Activated T-helper 17 cell treated with anti-CD3 and anti-CD28 coated beads, Interleukin-2, amount 50 U/mL, for 72 hours (primary cell): Measurements from ENCODE around the gene ATP2B2. TPM values are rescaled to one million over a fixed set of nuclear protein-coding genes. Genes with fewer than 3 reads are reported as not detected.
A peak's percentile ranks its signal among the peaks of the same experiment; 100 is the strongest.
"Not testable (repeated sequence)": the region's sequence is repeated elsewhere in the genome, so short reads cannot be mapped to it uniquely, and the experiment has no call there.

ENCODE experiments used
- ATAC-seq: fragments of 150-1000 bp; cut with Tn5 transposase; replicated peaks from 2 replicates; pipeline ENCODE4 v1.10.0; 2021; ENCODE audit warnings: mild to moderate bottlenecking, moderate library complexity
- H3K27ac Mint-ChIP-seq: one replicate; pipeline ENCODE4 v1.8.0; 2022; ENCODE audit warnings: mixed read lengths
- H3K27me3 Mint-ChIP-seq: one replicate; pipeline ENCODE4 v1.8.0; 2022; ENCODE audit warnings: mixed read lengths
- H3K36me3 Mint-ChIP-seq: one replicate; pipeline ENCODE4 v1.8.0; 2022; ENCODE audit warnings: low read depth, mild to moderate bottlenecking, mixed read lengths
- H3K4me1 Mint-ChIP-seq: one replicate; pipeline ENCODE4 v1.8.0; 2022; ENCODE audit warnings: mixed read lengths
- H3K4me3 Mint-ChIP-seq: one replicate; pipeline ENCODE4 v1.8.0; 2022; ENCODE audit warnings: mild to moderate bottlenecking, mixed read lengths
- H3K9me3 Mint-ChIP-seq: one replicate; pipeline ENCODE4 v1.8.0; 2022; ENCODE audit warnings: mixed read lengths
- total RNA-seq, 2 donors: library from RNA; stranded (reverse); gene quantifications; one replicate each; pipeline ENCODE4 v1.2.3, GENCODE V29; 2022

Gene ATP2B2
- total RNA-seq, 2 donors from 2014 or later, result not detected

DNA sequence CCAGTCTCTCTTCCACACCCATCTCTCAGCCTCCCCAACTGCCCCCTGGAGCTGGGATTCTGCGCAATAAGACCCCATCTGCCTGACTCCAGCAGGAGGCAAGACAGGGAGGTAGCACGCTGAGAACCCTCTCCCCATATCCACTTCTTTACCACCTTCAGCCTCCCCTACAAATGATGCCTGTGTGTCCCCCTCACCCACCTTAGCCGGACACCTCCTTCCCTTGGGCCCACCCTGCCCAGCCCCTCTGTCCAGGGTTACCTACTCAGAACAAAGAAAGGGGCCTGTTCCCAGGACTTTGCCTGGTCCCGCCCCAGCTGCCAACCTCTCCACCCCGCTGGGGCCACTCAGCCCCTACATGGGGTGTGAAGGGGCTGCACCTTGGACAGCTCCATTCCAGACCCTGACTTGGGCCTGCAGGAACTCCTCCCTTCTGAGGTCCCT lies 40.8 kb upstream of the ATP2B2 start:
- Mint-ChIP-seq H3K4me1 (peaks cover 4% of the 10 kb centered on the region), H3K27me3 (peaks cover 16% of the 10 kb centered on the region), H3K27ac (no peak overlapping the region), H3K4me3 (no peak overlapping the region), H3K36me3 (no peaks in the 10 kb centered on the region), H3K9me3 (peaks cover 9% of the 10 kb centered on the region)
- ATAC-seq, result no peak

DNA sequence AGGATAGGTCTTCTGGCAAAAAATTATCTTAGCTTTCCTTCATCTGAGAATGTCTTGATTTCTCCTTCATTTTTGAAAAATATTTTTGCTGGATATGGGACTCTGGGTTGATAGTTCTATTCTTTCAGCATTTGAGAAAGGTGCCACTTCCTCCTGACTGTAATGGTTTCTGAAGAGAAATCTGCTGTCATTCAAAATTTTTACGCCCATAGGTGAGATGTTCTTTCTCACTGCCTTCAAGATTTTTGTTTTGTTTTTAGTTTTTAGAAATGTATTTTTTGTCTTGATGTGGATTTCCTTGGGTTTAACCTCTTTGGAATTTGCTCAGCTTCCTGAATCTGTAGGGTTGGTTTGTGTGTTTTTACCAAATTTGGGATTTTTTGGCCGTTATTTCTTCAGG lies 37.1 kb upstream of the ATP2B2 start:
- H3K27me3 Mint-ChIP-seq, result peaks cover 12% of the 10 kb centered on the region
- no peaks in the 10 kb centered on the region for H3K4me1 Mint-ChIP-seq
- no peak overlapping the region for H3K4me3 Mint-ChIP-seq
- no peak overlapping the region for H3K27ac Mint-ChIP-seq
- peaks cover 9% of the 10 kb centered on the region for H3K9me3 Mint-ChIP-seq
- no peak for ATAC-seq
- no peaks in the 10 kb centered on the region for H3K36me3 Mint-ChIP-seq

DNA sequence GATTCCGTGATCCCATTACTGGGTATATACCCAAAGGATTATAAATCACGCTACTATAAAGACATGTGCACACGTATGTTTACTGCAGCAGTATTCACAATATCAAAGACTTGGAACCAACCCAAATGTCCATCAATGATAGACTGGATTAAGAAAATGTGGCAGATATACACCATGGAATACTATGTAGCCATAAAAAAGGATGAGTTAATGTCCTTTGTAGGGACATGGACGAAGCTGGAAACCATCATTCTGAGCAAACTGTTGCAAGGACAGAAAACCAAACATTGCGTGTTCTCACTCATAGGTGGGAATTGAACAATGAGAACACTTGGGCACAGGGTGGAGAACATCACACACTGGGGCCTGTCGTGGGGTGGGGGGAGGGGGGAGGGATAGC lies 35.0 kb upstream of the ATP2B2 start:
- not testable (repeated sequence) for H3K36me3 Mint-ChIP-seq, H3K4me3 Mint-ChIP-seq, H3K4me1 Mint-ChIP-seq, ATAC-seq, H3K9me3 Mint-ChIP-seq, H3K27ac Mint-ChIP-seq, H3K27me3 Mint-ChIP-seq

DNA sequence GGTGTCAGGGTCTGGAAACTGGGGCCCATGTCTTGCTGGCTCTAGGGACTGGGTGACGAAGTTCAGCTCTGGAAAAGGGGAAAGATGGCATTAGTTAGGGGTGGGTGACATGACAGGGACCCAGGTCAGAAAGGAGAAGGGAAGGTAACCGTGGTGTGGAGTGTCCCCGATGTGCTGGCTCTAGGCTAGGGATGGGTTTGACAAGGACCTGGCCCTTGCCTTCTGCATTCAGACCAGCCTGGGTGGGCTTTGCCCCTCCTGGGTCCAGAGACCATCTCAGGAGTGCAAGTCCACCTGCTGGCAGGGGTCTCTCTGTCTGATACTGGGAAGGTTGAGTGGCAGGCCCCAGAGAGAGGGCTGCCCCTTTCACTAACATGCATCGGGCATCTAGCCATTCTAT lies 28.7 kb upstream of the ATP2B2 start:
- H3K4me3 Mint-ChIP-seq, result no peak overlapping the region
- no peaks in the 10 kb centered on the region for H3K4me1 Mint-ChIP-seq
- H3K27me3 Mint-ChIP-seq, result peaks cover 14% of the 10 kb centered on the region
- no peak overlapping the region for H3K27ac Mint-ChIP-seq
- H3K36me3 Mint-ChIP-seq, result no peaks in the 10 kb centered on the region
- no peaks in the 10 kb centered on the region for H3K9me3 Mint-ChIP-seq
- ATAC-seq, result no peak

DNA sequence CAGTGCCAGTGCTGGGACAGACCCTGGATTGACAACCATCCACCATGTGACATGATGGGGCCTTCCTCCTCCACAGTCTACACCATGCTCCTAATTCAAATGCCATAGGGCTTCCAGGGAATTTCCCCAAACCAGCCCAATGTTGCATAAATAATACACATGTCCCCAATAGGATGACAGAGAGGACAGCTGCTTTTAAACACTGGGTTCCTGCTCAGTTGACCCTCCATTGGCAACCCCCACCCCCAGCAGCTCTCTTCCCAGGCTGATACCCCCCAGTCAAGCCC lies 28.3 kb upstream of the ATP2B2 start:
- no peaks in the 10 kb centered on the region for H3K9me3 Mint-ChIP-seq
- H3K27ac Mint-ChIP-seq, result no peak overlapping the region
- peaks cover 10% of the 10 kb centered on the region for H3K27me3 Mint-ChIP-seq
- no peak overlapping the region for H3K4me3 Mint-ChIP-seq
- no peaks in the 10 kb centered on the region for H3K4me1 Mint-ChIP-seq
- no peaks in the 10 kb centered on the region for H3K36me3 Mint-ChIP-seq
- no peak for ATAC-seq

DNA sequence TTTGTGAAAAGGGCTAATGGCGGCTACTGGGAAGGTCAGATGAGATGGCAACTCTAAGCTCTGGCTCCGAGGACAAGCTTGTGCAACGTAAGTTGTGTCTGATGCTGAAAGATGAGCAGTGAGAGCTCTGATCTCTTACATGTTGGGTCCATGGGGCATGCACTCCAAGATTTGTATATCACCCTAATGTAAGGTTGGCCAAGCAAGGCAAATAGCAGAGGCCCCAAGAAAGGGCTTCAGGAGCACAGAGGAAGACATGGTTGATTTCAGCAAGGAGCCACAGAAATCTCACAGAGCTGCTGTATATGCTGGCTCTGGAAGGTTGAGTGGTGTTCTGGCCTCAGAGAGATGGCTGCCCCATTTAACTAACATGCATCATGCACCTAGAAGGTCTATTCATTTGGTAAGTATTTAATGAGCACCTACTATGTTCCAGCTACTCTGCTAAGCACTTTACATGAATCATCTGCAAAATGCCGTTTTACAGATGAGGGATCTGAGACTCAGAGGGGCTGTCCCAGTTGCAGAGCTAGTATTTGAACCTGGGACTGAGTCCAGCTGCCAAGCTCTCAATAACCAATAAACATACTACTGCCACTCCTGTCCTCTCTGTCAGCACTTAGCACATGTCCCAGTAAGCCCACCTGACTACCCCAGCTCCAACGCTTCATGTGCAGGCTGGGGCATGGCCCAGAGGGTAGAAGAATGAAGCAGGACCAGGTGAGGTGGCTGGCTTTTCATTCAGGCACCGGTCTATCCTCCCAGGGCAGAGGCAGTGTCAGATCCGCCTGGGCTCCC lies 27.8 kb upstream of the ATP2B2 start:
- Mint-ChIP-seq H3K4me3 (no peak overlapping the region), H3K27me3 (peaks cover 8% of the 10 kb centered on the region), H3K27ac (no peak overlapping the region), H3K36me3 (no peaks in the 10 kb centered on the region), H3K9me3 (no peaks in the 10 kb centered on the region), H3K4me1 (no peaks in the 10 kb centered on the region)
- peak; percentile 29 for ATAC-seq

DNA sequence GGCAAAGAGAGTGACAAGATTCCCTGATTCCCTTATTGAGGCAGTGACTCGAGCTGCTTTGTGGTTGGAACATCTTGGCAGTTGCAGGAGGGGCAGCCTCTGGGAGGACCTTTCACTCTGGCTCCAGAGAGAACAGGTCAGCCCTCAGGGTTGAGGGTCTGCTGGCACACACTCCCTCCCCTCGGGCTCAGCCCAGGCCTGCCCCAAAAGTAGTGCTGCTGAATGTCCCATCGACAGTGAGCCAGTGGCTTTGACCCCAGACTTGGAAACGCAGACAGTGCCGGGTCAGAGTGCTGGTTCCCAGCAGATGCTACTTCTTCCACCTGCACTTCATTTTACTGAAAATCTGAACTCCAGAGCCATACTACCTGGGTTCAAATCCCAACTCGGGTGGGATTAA lies 25.6 kb upstream of the ATP2B2 start:
- no peaks in the 10 kb centered on the region for H3K9me3 Mint-ChIP-seq
- no peaks in the 10 kb centered on the region for H3K36me3 Mint-ChIP-seq
- peaks cover 9% of the 10 kb centered on the region for H3K27me3 Mint-ChIP-seq
- no peak overlapping the region for H3K27ac Mint-ChIP-seq
- no peaks in the 10 kb centered on the region for H3K4me1 Mint-ChIP-seq
- ATAC-seq, result no peak
- no peak overlapping the region for H3K4me3 Mint-ChIP-seq

DNA sequence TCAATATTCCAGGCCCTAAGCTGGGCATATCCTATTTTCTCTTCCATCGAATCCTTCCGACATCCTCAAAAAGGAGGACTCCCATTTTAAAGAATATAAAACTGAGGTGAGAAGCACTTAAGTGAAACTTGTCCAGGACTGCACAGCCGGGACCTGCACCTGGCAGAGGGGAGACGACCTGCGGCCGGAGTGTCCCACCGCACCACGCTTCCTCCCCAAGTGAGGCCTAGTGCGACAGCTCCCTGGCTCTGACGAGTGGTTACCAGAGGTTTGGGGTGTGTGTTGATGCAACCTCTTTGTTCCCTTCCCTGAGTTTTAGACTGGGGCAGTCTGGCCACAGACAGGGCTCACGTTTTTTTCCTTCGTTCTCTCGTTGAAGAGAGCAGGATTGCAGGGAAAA lies 24.9 kb upstream of the ATP2B2 start:
- H3K4me3 Mint-ChIP-seq, result no peak overlapping the region
- peaks cover 17% of the 10 kb centered on the region for H3K27me3 Mint-ChIP-seq
- no peaks in the 10 kb centered on the region for H3K36me3 Mint-ChIP-seq
- no peaks in the 10 kb centered on the region for H3K9me3 Mint-ChIP-seq
- ATAC-seq, result no peak
- H3K4me1 Mint-ChIP-seq, result no peaks in the 10 kb centered on the region
- no peak overlapping the region for H3K27ac Mint-ChIP-seq

DNA sequence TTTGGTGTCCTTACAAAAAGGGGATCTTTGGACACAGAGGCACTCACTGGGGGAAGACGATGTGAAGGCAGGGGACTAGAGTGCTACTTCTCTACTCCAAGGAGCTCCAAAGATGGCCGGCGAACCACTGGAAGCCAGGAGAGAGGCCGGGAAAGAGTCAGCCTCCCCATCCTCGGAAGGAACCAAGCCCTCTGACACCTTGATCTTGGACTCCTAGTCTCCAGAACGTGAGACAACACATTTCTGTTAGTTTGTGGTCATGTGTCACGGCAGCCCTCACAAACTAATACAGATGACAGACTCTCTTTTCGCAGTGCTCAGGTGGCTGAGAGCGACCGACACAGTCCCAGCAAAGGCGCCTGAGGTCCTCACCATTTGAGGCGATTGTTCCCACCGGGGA lies 24.4 kb upstream of the ATP2B2 start:
- no peaks in the 10 kb centered on the region for H3K4me1 Mint-ChIP-seq
- no peak overlapping the region for H3K27ac Mint-ChIP-seq
- ATAC-seq, result no peak

DNA sequence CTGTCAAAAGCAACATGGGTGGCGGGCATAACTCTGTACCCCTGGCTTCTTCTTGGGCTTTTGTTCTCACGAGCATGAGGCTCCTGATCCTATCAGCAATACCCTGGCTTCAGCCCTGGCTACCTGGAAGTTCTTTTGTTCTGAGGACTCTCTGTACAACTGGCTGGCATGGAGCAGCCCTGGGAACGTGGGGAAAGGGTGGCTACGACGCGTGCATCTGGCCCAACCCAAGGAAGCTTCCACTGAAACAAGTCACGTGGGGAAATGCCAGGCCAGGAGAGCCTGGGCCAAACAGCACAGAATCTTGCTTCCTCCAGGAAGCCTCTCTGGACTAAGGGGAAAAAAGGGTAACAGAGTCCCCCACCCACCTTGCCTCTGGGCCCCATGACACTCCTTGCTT lies 22.7 kb upstream of the ATP2B2 start:
- no peak overlapping the region for H3K4me3 Mint-ChIP-seq
- ATAC-seq, result no peak
- H3K4me1 Mint-ChIP-seq, result no peaks in the 10 kb centered on the region
- peaks cover 24% of the 10 kb centered on the region for H3K27me3 Mint-ChIP-seq
- H3K36me3 Mint-ChIP-seq, result no peaks in the 10 kb centered on the region
- H3K27ac Mint-ChIP-seq, result no peak overlapping the region
- no peaks in the 10 kb centered on the region for H3K9me3 Mint-ChIP-seq

More for the DNA sequence above, 24.4 kb upstream of the ATP2B2 start:
- Mint-ChIP-seq H3K9me3 (no peaks in the 10 kb centered on the region), H3K27me3 (peaks cover 19% of the 10 kb centered on the region), H3K4me3 (no peak overlapping the region), H3K36me3 (no peaks in the 10 kb centered on the region)

DNA sequence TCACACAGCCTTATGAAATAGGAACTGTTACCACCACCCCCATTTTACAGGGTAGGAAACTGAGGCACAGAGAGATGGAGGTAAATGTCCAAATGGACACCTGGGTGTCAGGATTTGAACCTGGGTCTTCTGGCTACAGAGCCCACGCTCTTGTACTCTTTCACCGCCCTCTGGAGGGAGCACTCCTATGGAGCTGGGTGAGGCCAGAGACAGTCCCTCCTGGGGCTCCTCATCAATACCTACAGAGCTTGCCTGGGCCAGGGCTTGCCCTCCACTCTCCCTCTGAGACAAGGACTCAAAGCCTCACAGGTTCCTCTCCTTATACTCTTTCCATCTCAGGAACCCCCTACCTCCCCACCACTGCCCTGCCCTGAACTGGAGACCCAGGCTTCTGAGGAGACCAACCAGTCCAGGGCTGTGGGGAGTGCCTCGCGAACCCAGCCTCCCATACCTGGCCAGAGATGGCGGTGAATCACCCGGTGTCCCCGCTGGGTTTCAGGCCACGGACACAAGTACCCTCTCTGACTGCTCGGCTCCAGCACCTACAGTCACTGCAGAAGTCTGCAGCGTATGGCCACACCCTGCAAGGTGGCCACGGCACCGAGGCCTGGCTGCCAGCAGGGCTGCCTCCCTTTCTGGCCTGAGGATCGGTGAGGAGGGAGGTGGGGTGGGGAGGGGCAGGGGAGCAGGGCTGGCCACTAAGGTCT lies 22.1 kb upstream of the ATP2B2 start:
- H3K4me1 Mint-ChIP-seq, result no peaks in the 10 kb centered on the region
- no peak for ATAC-seq
- H3K9me3 Mint-ChIP-seq, result no peaks in the 10 kb centered on the region
- no peaks in the 10 kb centered on the region for H3K36me3 Mint-ChIP-seq
- peaks cover 27% of the 10 kb centered on the region for H3K27me3 Mint-ChIP-seq
- no peak overlapping the region for H3K27ac Mint-ChIP-seq
- H3K4me3 Mint-ChIP-seq, result no peak overlapping the region

DNA sequence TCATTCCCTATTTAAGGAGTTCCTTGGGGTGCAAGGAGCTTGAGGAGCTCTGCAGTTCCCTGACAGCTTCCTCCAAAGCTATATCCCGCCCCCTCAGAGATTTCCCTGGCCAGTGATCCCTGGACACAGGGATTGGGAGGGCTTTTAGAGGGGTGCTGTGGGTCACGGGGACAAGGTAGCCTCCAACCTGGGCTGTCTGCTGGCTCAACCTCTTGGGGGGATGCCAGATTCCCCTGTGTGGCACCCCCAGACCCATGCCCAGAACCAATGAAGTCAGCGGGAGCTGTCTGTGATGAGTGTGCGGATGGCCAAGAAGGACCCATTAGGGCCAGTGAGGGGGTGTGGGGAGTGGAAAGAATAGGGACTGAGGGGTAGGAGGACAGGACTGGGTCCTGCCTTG lies 21.0 kb upstream of the ATP2B2 start:
- H3K9me3 Mint-ChIP-seq, result no peaks in the 10 kb centered on the region

DNA sequence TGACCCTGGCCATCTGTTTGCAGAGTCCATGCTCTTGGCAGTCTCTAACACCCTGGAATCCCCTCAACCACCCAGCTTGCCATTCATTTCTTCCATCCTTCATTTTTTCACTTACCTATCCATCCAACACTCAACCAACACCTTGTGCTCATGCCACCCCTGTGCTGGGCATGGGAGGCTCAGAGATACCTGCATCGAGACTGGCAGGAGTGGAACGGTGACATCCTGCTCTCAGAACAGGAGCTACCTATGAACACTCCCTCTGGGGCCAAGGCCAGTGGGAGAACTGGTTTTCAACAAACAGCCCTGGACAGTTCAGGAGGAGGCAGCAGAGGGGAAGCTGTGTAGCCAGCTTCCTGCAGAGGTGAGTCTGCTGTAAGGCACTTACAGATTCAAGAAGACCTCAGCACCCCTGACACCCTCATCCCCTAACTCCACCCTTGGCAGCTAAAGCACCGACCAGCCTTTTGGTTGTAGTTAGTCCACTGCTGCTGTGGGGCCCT lies 19.5 kb upstream of the ATP2B2 start:
- Mint-ChIP-seq H3K27me3 (peaks cover 37% of the 10 kb centered on the region), H3K4me1 (no peaks in the 10 kb centered on the region), H3K4me3 (no peak overlapping the region), H3K9me3 (no peaks in the 10 kb centered on the region), H3K27ac (no peak overlapping the region), H3K36me3 (no peaks in the 10 kb centered on the region)
- no peak for ATAC-seq

More for the DNA sequence above, 21.0 kb upstream of the ATP2B2 start:
- peaks cover 36% of the 10 kb centered on the region for H3K27me3 Mint-ChIP-seq
- no peak for ATAC-seq
- no peak overlapping the region for H3K27ac Mint-ChIP-seq
- no peaks in the 10 kb centered on the region for H3K4me1 Mint-ChIP-seq
- no peaks in the 10 kb centered on the region for H3K36me3 Mint-ChIP-seq
- no peak overlapping the region for H3K4me3 Mint-ChIP-seq

DNA sequence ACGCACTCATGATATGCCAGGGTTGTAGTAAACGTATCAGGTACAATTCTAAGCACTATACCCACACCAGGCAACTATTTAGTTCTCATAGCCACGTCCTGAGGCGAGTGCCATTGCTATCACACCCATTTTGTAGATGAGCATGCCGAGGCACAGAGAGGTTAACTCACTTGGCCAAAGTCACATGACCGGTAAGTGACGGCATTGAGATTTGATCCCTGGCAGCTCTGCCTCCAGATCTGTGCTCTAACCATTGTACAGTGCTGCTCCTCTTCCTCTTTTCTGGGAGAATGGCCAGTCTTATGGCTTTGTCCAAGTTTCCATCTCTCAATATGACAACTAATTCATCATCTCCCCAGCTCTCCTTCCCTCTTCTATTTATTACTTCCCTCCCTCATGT lies 18.9 kb upstream of the ATP2B2 start:
- H3K4me1 Mint-ChIP-seq, result no peaks in the 10 kb centered on the region
- ATAC-seq, result no peak
- no peaks in the 10 kb centered on the region for H3K9me3 Mint-ChIP-seq
- no peak overlapping the region for H3K27ac Mint-ChIP-seq
- H3K36me3 Mint-ChIP-seq, result no peaks in the 10 kb centered on the region
- H3K27me3 Mint-ChIP-seq, result peaks cover 37% of the 10 kb centered on the region
- H3K4me3 Mint-ChIP-seq, result no peak overlapping the region

DNA sequence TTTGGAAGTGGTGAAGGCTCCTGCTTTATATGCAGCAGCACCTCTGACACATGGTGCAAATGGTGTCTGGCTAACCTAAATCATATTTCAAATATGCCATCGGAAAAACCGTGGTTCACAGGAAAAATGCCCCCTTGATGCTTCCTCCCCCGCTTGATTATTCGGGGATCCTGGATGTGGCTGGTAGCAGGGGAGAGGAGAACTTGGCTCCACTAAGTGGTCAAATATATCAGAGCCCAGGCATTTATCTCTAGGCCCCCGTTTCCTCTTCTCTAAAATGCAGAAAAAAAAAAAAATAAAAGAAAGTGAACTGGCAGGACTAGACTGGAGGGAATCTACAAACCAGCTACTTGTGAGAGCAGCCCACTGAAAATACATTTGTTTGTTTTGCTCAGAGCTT lies 18.2 kb upstream of the ATP2B2 start:
- Mint-ChIP-seq H3K27me3 (peaks cover 37% of the 10 kb centered on the region), H3K4me1 (no peaks in the 10 kb centered on the region), H3K4me3 (no peak overlapping the region), H3K36me3 (no peaks in the 10 kb centered on the region), H3K27ac (no peak overlapping the region), H3K9me3 (no peaks in the 10 kb centered on the region)
- ATAC-seq, result no peak
